GM21423 (cell line): Measurements from ENCODE around the gene DDX53.

Source experiments
- ATAC-seq: cut with Tn5 transposase; IDR thresholded peaks from one replicate; pipeline ENCODE4 v1.9.1; 2021; ENCODE audit warnings: mild to moderate bottlenecking, moderate library complexity; ENCODE audit not compliant: unreplicated experiment

The DDX53 gene

GRCh38 chrX:23048806-23049573, 49.2 kb downstream of the DDX53 start:
- no peak for ATAC-seq

DNA sequence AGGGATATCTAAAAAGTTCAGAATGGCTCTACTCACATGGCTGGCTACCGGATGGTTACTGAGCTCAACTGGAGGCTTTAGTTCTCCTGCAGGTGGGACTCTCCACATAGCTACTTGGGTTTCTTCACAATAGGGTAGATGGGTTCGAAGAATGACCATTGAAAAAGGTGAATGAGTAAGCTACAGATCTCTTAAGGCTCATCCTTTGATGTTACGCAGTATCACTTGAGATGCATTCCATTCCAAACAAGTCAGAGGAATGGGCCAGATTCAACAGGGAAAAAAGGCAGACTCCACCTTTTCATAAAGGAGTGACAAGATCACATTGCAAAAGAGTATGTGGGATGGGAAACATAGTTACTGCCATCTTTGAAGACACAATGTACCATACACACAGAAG, 52.6 kb downstream of the DDX53 start:
- no peak for ATAC-seq
